GM12878 (cell line): ENCODE results near the gene SLC17A8. TPM values are rescaled to one million over a fixed set of nuclear protein-coding genes. Genes with fewer than 3 reads are reported as not detected.

Source experiments
- ATAC-seq: fragments of 200-7000 bp; cut with Tn5 transposase; 3 replicates; pipeline ENCODE4 v1.9.1; 2020; ENCODE audit warnings: mild to moderate bottlenecking, moderate library complexity
- BruUV-seq: library from RNA; stranded (reverse); fragments of 400-500 nt; replicated peaks from 2 replicates; lab custom pipeline; 2021; lab: Mats Ljungman, UMichigan
- CTCF ChIA-PET: fragments of 300-600 bp; sonication (Branson Sonifier 250); formaldehyde crosslinking; extraction: SDS; loops from one replicate; lab custom pipeline; 2021; ENCODE audit warnings: inconsistent platforms; lab: Yijun Ruan, JAX
- POLR2A ChIA-PET: fragments of 350-600 bp; formaldehyde crosslinking; extraction: SDS; loops from one replicate; lab custom pipeline; 2021; ENCODE audit warnings: inconsistent platforms; lab: Charles Lee
- RAD21 ChIA-PET: fragments of 300-600 bp; sonication (Branson Sonifier 250); formaldehyde crosslinking; loops from one replicate; lab custom pipeline; 2023; ENCODE audit warnings: antibody characterized with exemption; ENCODE audit not compliant: unreplicated experiment; lab: Charles Lee
- SMC1A ChIA-PET: fragments of 300-600 bp; sonication (Branson Sonifier 250); formaldehyde crosslinking; loops from one replicate; lab custom pipeline; 2023; ENCODE audit not compliant: unreplicated experiment, uncharacterized antibody; lab: Charles Lee
- DNase-seq: peaks from one replicate; pipeline ENCODE4 v3.0.0-alpha.2; 2011; ENCODE audit warnings: low read depth, low spot score
- FAIRE-seq: peaks from 3 replicates; lab custom pipeline; 2011; peaks lifted over from hg19 to GRCh38; lab: Jason Lieb, UNC
- H2AFZ ChIP-seq: 2 replicates; pipeline ENCODE4 v1.6.0; 2011; ENCODE audit warnings: low read depth, low read length, control low read depth; ENCODE audit not compliant: control insufficient read depth
- H3K27ac ChIP-seq: 2 replicates; pipeline ENCODE4 v1.5.1; 2011; ENCODE audit warnings: control low read depth; ENCODE audit not compliant: control insufficient read depth, insufficient read depth
- H3K27me3 ChIP-seq, 2 experiments: replicated peaks in 1 of 2; 2 replicates each; pipeline versions ENCODE4 v1.6.0 to v1.6.1; 2011; ENCODE audit warnings: low read length in 1 of 2; ENCODE audit not compliant: control insufficient read depth in 2 of 2, insufficient read depth in 2 of 2
- H3K36me3 ChIP-seq, 2 experiments: 2 replicates each; pipeline ENCODE4 v1.5.1; 2011; ENCODE audit warnings: low read length in 1 of 2; ENCODE audit not compliant: control insufficient read depth in 2 of 2, insufficient read depth in 2 of 2
- H3K4me1 ChIP-seq: 2 replicates; pipeline ENCODE4 v1.6.1; 2011; ENCODE audit warnings: mild to moderate bottlenecking, low read length, moderate library complexity, mixed read lengths; ENCODE audit not compliant: control insufficient read depth, insufficient read depth
- H3K4me2 ChIP-seq: 2 replicates; pipeline ENCODE4 v1.6.0; 2011; ENCODE audit warnings: control low read depth; ENCODE audit not compliant: control insufficient read depth, insufficient read depth
- H3K4me3 ChIP-seq: fragments of 200-600 bp; sonication (generic); 2 replicates; pipeline ENCODE4 v1.5.1; 2016
- H3K79me2 ChIP-seq: 2 replicates; pipeline ENCODE4 v1.6.0; 2011; ENCODE audit warnings: low read length; ENCODE audit not compliant: control insufficient read depth, insufficient read depth
- H3K9ac ChIP-seq: 2 replicates; pipeline ENCODE4 v1.8.0; 2011; ENCODE audit warnings: low read length, control low read depth, mixed read lengths; ENCODE audit not compliant: control insufficient read depth, insufficient read depth
- H3K9me3 ChIP-seq: replicated peaks from 3 replicates; pipeline ENCODE4 v1.5.1; 2011; ENCODE audit warnings: mild to moderate bottlenecking, low read length; ENCODE audit not compliant: control insufficient read depth, insufficient read depth
- H4K20me1 ChIP-seq: 2 replicates; pipeline ENCODE4 v1.6.0; 2011; ENCODE audit not compliant: control insufficient read depth, insufficient read depth
- MYC ChIP-seq: IDR thresholded peaks from 2 replicates; pipeline ENCODE4 v1.6.1; 2011; ENCODE audit warnings: mild to moderate bottlenecking, low read length, moderate library complexity, inconsistent platforms; ENCODE audit not compliant: insufficient read depth, insufficient replicate concordance, insufficient read length, severe bottlenecking
- NFYA ChIP-seq: IDR thresholded peaks from 2 replicates; pipeline ENCODE4 v1.6.1; 2011; ENCODE audit warnings: low read depth, mild to moderate bottlenecking, low read length, improper control_type of control experiment, borderline replicate concordance
- RBBP5 ChIP-seq: fragments of 200-600 bp; sonication (generic); conservative IDR thresholded peaks from 2 replicates; pipeline ENCODE4 v1.6.1; 2016
- SP1 ChIP-seq: IDR thresholded peaks from one replicate; pipeline ENCODE4 v1.6.1; 2011; ENCODE audit warnings: low read depth, low read length
- ZZZ3 ChIP-seq: IDR thresholded peaks from 2 replicates; pipeline ENCODE4 v1.6.1; 2011; ENCODE audit warnings: low read depth; ENCODE audit not compliant: control insufficient read depth, insufficient read length
- WGBS: methylation state at CpG from one replicate; pipeline ENCODE4 v1.1.6; 2016; ENCODE audit warnings: low lambda C conversion rate; ENCODE audit not compliant: insufficient replicate concordance, insufficient coverage; ENCODE audit errors: missing lambda C conversion rate; 5-methylcytosine and 5-hydroxymethylcytosine counted together
- in situ Hi-C: fragments of 300-500 bp; cut with MboI; formaldehyde crosslinking; loops from 9 replicates; pipeline ENCODE4 v1.14.3; 2018; ENCODE audit warnings: mixed read lengths
- intact Hi-C: fragments of 100-400 bp; cut with micrococcal nuclease; formaldehyde crosslinking; loops from one replicate; pipeline ENCODE4 v1.14.2; 2022; ENCODE audit not compliant: unreplicated experiment
- polyA plus RNA-seq, 11 experiments: library from polyadenylated mRNA; depleted of rRNA in 4 of 11; unstranded in 6 of 11; stranded (reverse) in 5 of 11; fragments of >200 nt; fragmentation: Nextera tagmentation in 4 of 11; fragmentation: Illumina TruSeq in 1 of 11; extraction: Ambion mirVana in 4 of 11; extraction: Trizol in 1 of 11; gene quantifications; 1 replicate in 1 of 11; 2 replicates in 10 of 11; pipeline versions ENCODE4 v1.2.1 to v1.2.3, GENCODE V29; 2011 to 2016; ENCODE audit warnings: inconsistent platforms in 2 of 11, missing spikeins in 2 of 11, low read depth in 1 of 11
- total RNA-seq, 4 experiments: library from RNA; depleted of rRNA in 3 of 4; stranded (reverse); fragments of >200 nt in 3 of 4; fragmentation: Illumina TruSeq in 1 of 4; extraction: Trizol in 1 of 4; gene quantifications; 2 replicates each; pipeline versions ENCODE4 v1.2.1 to v1.2.3, GENCODE V29; 2013 to 2021
- TF ChIP-seq, protein P1 (sequence below): fragments of 450-650 bp; IDR thresholded peaks from 2 replicates; pipeline ENCODE4 v1.6.1; 2016; ENCODE audit warnings: mild to moderate bottlenecking
- TF ChIP-seq, protein P2 (sequence below): IDR thresholded peaks from 2 replicates; pipeline ENCODE4 v1.6.1; 2011; ENCODE audit warnings: low read depth, mild to moderate bottlenecking, low read length, moderate library complexity, borderline replicate concordance; ENCODE audit errors: extremely low read depth

The SLC17A8 gene
- total and polyA plus RNA-seq, 10 of the 15 experiments (the other 5 are each of a cell fraction or from before 2014, with no cell fraction given): 0.18 TPM; not detected in 9

DNA sequence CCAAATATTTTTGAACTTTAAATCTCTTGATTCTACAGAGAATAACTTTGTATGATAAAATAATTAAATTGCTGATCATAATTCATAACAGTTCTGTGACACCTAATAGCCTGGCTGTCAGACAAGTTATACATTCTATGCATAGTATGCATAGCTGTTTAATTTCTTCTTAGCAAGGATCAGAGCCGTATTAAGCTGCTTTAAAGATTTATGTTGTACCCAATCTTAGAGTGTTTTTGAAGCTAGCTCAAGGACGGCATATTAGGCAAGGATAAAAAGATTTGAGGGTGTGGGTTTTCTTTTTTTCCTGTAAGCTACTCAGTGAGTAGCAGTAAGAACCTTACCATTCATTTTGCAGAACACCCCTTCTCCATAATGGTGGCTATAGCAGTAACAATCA is 45.9 kb downstream of the SLC17A8 start:
- intact Hi-C loops (no loop called here), in situ Hi-C loops (loop anchor here (10.0 kb wide), 1 partner anchor 168 kb away; no protein-coding TSS in a partner anchor)
- Histone ChIP-seq H3K4me3 (no peak overlapping the region), H3K9ac (no peak overlapping the region), H2AFZ (no peak overlapping the region), H3K4me1 (no peaks in the 10 kb centered on the region), H4K20me1 (no peaks in the 10 kb centered on the region), H3K27ac (no peak overlapping the region), H3K27me3 (no peaks in the 10 kb centered on the region; a peak in 1 of 4 replicates), H3K36me3 (no peaks in the 10 kb centered on the region), H3K9me3 (no peaks in the 10 kb centered on the region), H3K4me2 (no peak overlapping the region), H3K79me2 (no peaks in the 10 kb centered on the region)
- ChIA-PET SMC1A (interaction anchor here (0.7 to 3.5 kb wide), 3 partner anchors 11 to 248 kb away, joined by 3 to 9 read pairs (median 3); no protein-coding TSS in a partner anchor), POLR2A (interaction anchor here (0.7 kb wide), 1 partner anchor 9 kb away, joined by 3 read pairs; no protein-coding TSS in a partner anchor), RAD21 (interaction anchor here (4.8 kb wide), 1 partner anchor 169 kb away, joined by 57 read pairs; no protein-coding TSS in a partner anchor), CTCF (interaction anchor here (0.6 to 5.1 kb wide), 4 partner anchors 45 to 1863 kb away, joined by 3 to 104 read pairs (median 4); partner anchors contain the start of gene SLC17A8)
- 15% methylated on average over 2 of the region's 2 CpGs for WGBS
- FAIRE-seq (no peak), ATAC-seq (no peak), DNase-seq (no peak)
- no TSS peak for BruUV-seq
- TF ChIP-seq, protein P1, sequence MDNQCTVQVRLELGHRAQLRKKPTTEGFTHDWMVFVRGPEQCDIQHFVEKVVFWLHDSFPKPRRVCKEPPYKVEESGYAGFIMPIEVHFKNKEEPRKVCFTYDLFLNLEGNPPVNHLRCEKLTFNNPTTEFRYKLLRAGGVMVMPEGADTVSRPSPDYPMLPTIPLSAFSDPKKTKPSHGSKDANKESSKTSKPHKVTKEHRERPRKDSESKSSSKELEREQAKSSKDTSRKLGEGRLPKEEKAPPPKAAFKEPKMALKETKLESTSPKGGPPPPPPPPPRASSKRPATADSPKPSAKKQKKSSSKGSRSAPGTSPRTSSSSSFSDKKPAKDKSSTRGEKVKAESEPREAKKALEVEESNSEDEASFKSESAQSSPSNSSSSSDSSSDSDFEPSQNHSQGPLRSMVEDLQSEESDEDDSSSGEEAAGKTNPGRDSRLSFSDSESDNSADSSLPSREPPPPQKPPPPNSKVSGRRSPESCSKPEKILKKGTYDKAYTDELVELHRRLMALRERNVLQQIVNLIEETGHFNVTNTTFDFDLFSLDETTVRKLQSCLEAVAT: no peak
- TF ChIP-seq ZZZ3: no peak
- TF ChIP-seq RBBP5: no peak
- TF ChIP-seq SP1: no peak
- TF ChIP-seq NFYA: no peak
- TF ChIP-seq, protein P2, sequence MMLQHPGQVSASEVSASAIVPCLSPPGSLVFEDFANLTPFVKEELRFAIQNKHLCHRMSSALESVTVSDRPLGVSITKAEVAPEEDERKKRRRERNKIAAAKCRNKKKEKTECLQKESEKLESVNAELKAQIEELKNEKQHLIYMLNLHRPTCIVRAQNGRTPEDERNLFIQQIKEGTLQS: no peak
- TF ChIP-seq MYC: no peak
